Panc1 (cell line): Measurements from ENCODE around the gene LIN7B.

ENCODE experiments used
- CTCF ChIP-seq: fragments of 450-650 bp; IDR thresholded peaks from 2 replicates; pipeline ENCODE4 v1.5.1; 2017; ENCODE audit warnings: mild to moderate bottlenecking
- POLR2AphosphoS5 ChIP-seq: IDR thresholded peaks from 2 replicates; pipeline ENCODE4 v1.6.1; 2012; ENCODE audit warnings: mild to moderate bottlenecking, low read depth, low read length, moderate library complexity
- REST ChIP-seq, 2 experiments: IDR thresholded peaks; 2 replicates each; pipeline ENCODE4 v1.6.1; 2011 to 2012; ENCODE audit warnings: low read depth in 2 of 2, control low read depth in 1 of 2, low read length in 1 of 2, mild to moderate bottlenecking in 1 of 2, moderate library complexity in 1 of 2; ENCODE audit not compliant: insufficient read depth in 1 of 2
- SIN3A ChIP-seq: IDR thresholded peaks from 2 replicates; pipeline ENCODE4 v1.6.1; 2012; ENCODE audit warnings: low read depth, mild to moderate bottlenecking, low read length, moderate library complexity, borderline replicate concordance; ENCODE audit not compliant: insufficient read depth

GRCh38 chr19:49102303-49102702 lies 11.9 kb upstream of the LIN7B start:
- TF ChIP-seq CTCF (no peak), REST (IDR thresholded peaks at IDR 0.05; ENCODE audit: insufficient read depth in 1 of 2, low read depth in 2 of 2, low read length in 1 of 2) (no peak), SIN3A (no peak), POLR2AphosphoS5 (no peak)
